GM12874 (cell line): ENCODE results near the gene UNKL.

Experiments
- TF ChIP-seq, protein P1 (sequence below): IDR thresholded peaks from 2 replicates; pipeline ENCODE4 v1.5.1; 2011; ENCODE audit warnings: low read depth, mild to moderate bottlenecking, control low read depth, low read length, moderate library complexity; ENCODE audit not compliant: insufficient read depth

Gene UNKL

DNA sequence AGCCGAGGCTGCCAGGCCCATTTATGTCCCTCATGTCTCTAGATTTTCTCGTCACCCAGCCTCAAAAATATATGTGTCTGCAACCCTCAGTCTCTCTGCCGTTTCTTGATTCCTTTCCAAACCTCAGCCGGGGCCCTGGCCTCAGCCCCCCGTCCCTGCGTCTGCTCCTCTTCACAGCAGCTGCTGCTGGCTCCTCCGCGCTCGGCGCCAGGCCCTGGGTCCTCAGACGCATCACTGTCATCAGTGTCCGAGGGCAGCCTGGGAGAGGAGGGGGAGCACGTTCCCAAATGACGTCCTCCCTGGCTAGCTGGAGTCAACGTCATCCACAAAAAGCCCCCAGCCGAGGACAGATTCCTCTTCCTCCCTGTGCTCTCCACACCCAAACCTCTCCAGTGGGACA is 65.2 kb downstream of the UNKL start:
- TF ChIP-seq, protein P1, sequence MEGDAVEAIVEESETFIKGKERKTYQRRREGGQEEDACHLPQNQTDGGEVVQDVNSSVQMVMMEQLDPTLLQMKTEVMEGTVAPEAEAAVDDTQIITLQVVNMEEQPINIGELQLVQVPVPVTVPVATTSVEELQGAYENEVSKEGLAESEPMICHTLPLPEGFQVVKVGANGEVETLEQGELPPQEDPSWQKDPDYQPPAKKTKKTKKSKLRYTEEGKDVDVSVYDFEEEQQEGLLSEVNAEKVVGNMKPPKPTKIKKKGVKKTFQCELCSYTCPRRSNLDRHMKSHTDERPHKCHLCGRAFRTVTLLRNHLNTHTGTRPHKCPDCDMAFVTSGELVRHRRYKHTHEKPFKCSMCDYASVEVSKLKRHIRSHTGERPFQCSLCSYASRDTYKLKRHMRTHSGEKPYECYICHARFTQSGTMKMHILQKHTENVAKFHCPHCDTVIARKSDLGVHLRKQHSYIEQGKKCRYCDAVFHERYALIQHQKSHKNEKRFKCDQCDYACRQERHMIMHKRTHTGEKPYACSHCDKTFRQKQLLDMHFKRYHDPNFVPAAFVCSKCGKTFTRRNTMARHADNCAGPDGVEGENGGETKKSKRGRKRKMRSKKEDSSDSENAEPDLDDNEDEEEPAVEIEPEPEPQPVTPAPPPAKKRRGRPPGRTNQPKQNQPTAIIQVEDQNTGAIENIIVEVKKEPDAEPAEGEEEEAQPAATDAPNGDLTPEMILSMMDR: no peak

DNA sequence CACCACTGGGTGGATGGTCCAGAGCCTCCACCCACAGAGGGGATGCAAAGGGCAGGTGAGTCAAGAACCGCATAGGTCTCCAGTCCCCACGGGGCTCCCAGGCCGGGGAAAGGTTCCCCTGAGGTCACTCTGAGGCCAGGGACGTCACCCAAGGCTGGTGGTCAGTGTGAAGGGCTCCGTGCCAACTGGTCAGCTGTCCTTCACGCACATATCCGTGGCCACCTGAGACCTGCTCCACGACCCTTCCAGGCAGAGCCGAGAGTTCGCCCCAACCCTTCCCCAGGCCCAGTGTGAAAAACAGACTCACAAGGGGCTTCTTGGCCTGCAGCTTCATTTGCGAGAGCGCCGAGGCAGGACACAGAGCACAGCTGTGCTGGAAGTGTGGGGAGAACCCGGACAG is 65.6 kb downstream of the UNKL start:
- TF ChIP-seq, protein P1: no peak

DNA sequence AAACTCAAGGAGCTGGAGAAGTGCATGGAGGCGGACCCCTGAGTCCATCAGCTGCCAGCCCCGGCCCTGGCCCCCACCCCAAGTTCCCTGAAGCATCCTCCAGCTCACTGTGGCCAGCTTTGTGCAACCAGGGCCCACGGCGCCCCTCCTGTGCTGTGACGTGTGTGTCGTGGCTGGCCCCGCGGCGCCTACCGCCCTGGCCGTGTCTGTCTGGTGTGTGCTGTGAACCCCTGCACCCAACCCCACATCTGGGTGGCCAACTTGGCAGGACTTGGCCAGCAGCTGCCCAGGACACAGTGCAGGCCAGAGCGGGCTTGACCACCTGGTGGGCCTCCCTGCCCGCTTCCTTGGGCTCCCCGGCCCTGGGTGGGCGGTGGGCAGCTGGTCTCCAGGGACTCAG is 66.1 kb downstream of the UNKL start:
- TF ChIP-seq, protein P1: no peak

GRCh38 chr16:1347962-1348361 is 66.5 kb downstream of the UNKL start:
- TF ChIP-seq, protein P1: no peak

DNA sequence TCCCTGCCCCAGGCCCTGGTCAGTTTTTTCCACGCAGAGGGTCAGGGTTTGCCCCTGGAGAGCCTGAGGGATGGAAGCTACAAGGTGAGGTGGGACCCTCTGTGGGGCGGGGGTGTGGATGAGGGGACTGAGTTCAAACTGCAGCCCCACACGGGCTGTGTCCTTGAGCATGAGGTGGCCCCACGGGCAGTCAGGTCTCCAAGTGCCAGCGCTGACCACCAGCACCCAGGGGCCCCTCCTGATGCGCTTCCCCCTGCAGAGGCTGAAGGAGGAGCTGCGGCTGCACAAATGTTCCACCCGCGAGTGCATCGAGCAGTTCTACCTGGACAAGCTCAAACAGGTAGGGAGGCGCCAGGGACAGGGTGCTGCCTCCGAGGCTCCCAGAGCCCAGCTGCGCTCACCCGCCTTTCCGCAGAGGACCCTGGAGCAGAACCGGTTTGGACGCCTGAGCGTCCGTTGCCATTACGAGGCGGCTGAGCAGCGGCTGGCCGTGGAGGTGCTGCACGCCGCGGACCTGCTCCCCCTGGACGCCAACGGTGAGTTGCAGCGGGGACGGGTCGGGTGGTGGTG is 67.1 kb downstream of the UNKL start:
- TF ChIP-seq, protein P1: no peak

DNA sequence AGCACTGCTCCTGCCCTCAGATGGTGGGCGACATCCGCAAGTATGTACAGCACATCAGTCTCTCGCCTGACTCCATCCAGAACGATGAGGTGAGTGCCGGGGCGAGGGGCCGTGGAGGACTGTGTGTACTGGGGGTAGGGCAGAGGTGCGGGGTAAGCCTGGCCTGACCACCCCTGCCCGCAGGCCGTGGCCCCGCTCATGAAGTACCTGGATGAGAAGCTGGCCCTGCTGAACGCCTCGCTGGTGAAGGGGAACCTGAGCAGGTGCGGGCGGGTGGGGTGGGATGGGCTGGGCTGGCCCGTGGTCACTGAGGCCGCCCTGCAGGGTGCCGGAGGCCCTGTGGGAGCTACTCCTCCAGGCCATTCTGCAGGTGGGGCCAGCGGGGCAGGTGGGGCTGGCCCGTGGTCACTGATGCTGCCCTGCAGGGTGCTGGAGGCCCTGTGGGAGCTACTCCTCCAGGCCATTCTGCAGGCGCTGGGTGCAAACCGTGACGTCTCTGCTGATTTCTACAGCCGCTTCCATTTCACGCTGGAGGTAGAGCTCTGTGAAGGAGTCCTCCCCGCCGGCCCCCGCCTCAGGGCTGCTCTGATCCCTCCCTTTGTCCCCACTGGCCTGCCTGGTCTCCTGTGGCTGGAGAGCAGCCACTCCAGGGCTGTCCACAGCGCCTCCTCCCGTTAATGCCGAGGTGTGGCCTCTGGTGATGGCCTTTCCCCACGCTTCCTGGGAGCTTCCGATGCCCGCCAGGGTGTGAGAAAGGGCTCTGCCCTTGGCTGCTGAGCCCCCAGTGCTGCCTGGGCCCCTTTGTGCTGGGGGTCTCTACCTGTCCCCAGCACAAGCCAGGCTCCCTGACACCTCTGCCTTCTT is 67.8 kb downstream of the UNKL start:
- TF ChIP-seq, protein P1: no peak

- TF ChIP-seq, protein P1: no peak
Measured at GRCh38 chr16:1345651-1346421, 68.7 kb downstream of the UNKL start.
